HCT116 (cell line): Measurements from ENCODE around the gene ACSL5.

Experiments used
- CEBPB ChIP-seq: IDR thresholded peaks from 2 replicates; pipeline ENCODE4 v1.6.1; 2012; ENCODE audit warnings: low read depth
- CTCF ChIP-seq, 3 experiments: fragments of 200-600 bp in 1 of 3; sonication (generic) in 1 of 3; IDR thresholded peaks in 2 of 3; conservative IDR thresholded peaks in 1 of 3; 2 replicates each; pipeline ENCODE4 v1.5.1; 2012 to 2017; ENCODE audit warnings: low read depth in 2 of 3, low read length in 2 of 3, antibody characterized with exemption in 1 of 3, borderline replicate concordance in 1 of 3, control low read depth in 1 of 3, mild to moderate bottlenecking in 1 of 3, mixed read lengths in 1 of 3, mixed run types in 1 of 3, moderate library complexity in 1 of 3; ENCODE audit not compliant: insufficient read depth in 1 of 3
- EGR1 ChIP-seq: IDR thresholded peaks from 2 replicates; pipeline ENCODE4 v1.6.1; 2012; ENCODE audit warnings: low read depth
- EZH2 ChIP-seq: fragments of 200-600 bp; sonication (generic); IDR thresholded peaks from 2 replicates; pipeline ENCODE4 v1.6.1; 2017; ENCODE audit warnings: antibody characterized with exemption, mixed run types
- EZH2phosphoT487 ChIP-seq: fragments of 200-600 bp; IDR thresholded peaks from 2 replicates; pipeline ENCODE4 v1.6.1; 2018; ENCODE audit warnings: antibody characterized with exemption, borderline replicate concordance
- FOSL1 ChIP-seq: IDR thresholded peaks from 2 replicates; pipeline ENCODE4 v1.6.1; 2012; ENCODE audit warnings: low read depth
- POLR2A ChIP-seq: IDR thresholded peaks from 2 replicates; pipeline ENCODE4 v1.7.0; 2011; ENCODE audit warnings: borderline replicate concordance; ENCODE audit not compliant: insufficient read depth, insufficient read length; ENCODE audit errors: extremely low read depth
- POLR2AphosphoS5 ChIP-seq: IDR thresholded peaks from 2 replicates; pipeline ENCODE4 v1.6.1; 2011; ENCODE audit warnings: mild to moderate bottlenecking, low read depth, low read length, moderate library complexity
- REST ChIP-seq: IDR thresholded peaks from 2 replicates; pipeline ENCODE4 v1.6.1; 2012; ENCODE audit warnings: low read depth
- SP1 ChIP-seq: IDR thresholded peaks from 2 replicates; pipeline ENCODE4 v1.6.1; 2012; ENCODE audit warnings: low read depth
- TF ChIP-seq, protein P1 (sequence below): IDR thresholded peaks from 2 replicates; pipeline ENCODE4 v1.6.1; 2011; ENCODE audit warnings: mild to moderate bottlenecking, low read length, moderate library complexity; ENCODE audit not compliant: insufficient replicate concordance; ENCODE audit errors: extremely low read depth

DNA sequence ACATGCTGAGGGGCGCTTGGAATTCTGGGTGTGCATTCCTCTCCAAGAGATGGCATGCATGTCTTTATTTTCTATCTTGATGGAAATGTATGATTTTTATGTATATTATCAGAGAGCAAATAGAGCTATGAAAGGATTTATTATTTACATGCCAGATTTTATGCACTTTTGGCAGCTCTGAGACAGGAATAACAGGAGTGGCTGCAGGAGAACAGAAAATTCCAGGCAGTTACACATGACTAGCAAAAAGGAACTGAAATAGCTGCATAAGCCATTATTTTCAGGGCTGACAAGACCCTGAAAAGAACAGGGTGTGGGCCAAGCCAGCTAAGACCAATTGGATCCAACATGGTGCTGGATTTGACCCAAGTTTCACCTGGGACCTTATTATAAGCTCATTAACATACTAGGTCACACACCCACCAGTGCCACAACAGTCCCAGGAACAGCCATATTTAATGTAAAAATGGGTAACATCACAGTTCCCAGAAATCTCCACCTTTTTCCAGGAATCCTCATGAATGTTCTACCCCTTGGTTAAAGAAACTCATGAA lies 43.2 kb upstream of the ACSL5 start:
- no peak for TF ChIP-seq CEBPB
- no peak for TF ChIP-seq EZH2
- no peak for TF ChIP-seq FOSL1
- no peak for TF ChIP-seq SP1
- no peak for TF ChIP-seq CTCF (IDR thresholded peaks at IDR 0.05 in 2 of 3, conservative IDR thresholded peaks at IDR 0.05 in 1 of 3; ENCODE audit: borderline replicate concordance in 1 of 3, insufficient read depth in 1 of 3, low read depth in 2 of 3, low read length in 2 of 3)
- TF ChIP-seq POLR2A, result no peak
- no peak for TF ChIP-seq EGR1
- no peak for TF ChIP-seq EZH2phosphoT487
- no peak for TF ChIP-seq REST
- TF ChIP-seq, protein P1, sequence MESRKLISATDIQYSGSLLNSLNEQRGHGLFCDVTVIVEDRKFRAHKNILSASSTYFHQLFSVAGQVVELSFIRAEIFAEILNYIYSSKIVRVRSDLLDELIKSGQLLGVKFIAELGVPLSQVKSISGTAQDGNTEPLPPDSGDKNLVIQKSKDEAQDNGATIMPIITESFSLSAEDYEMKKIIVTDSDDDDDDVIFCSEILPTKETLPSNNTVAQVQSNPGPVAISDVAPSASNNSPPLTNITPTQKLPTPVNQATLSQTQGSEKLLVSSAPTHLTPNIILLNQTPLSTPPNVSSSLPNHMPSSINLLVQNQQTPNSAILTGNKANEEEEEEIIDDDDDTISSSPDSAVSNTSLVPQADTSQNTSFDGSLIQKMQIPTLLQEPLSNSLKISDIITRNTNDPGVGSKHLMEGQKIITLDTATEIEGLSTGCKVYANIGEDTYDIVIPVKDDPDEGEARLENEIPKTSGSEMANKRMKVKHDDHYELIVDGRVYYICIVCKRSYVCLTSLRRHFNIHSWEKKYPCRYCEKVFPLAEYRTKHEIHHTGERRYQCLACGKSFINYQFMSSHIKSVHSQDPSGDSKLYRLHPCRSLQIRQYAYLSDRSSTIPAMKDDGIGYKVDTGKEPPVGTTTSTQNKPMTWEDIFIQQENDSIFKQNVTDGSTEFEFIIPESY, result no peak
- TF ChIP-seq POLR2AphosphoS5, result no peak; the same call in 1 of the 2 replicates
